Panc1 (cell line): ENCODE results near the gene C13orf46. TPM values are rescaled to one million over a fixed set of nuclear protein-coding genes. Genes with fewer than 3 reads are reported as not detected.

Experiments
- ATAC-seq: fragments of 200-7000 bp; cut with Tn5 transposase; 2 replicates; pipeline ENCODE4 v1.9.1; 2020; ENCODE audit warnings: mild to moderate bottlenecking, moderate library complexity
- BruUV-seq: library from RNA; stranded (reverse); fragments of 400-500 nt; replicated peaks from 2 replicates; lab custom pipeline; 2021; lab: Mats Ljungman, UMichigan
- CTCF ChIA-PET: fragments of 300-600 bp; sonication (Branson Sonifier 250); formaldehyde crosslinking; loops from one replicate; lab custom pipeline; 2022; ENCODE audit warnings: antibody characterized with exemption; lab: Charles Lee
- POLR2A ChIA-PET: fragments of 300-600 bp; sonication (Branson Sonifier 250); formaldehyde crosslinking; loops from one replicate; lab custom pipeline; 2022; ENCODE audit warnings: antibody characterized with exemption; lab: Charles Lee
- DNase-seq: peaks from one replicate; pipeline ENCODE4 v3.0.0-alpha.2; 2010; ENCODE audit warnings: low read depth, low spot score
- H3K27ac ChIP-seq: 2 replicates; pipeline ENCODE4 v1.5.1; 2011; ENCODE audit warnings: mild to moderate bottlenecking, low read length, inconsistent platforms
- H3K27me3 ChIP-seq: fragments of 200-500 bp; sonication (Bioruptor generic); 2 replicates; pipeline ENCODE4 v1.6.0; 2014; ENCODE audit warnings: low read length, inconsistent platforms; ENCODE audit not compliant: control insufficient read depth, insufficient read depth
- H3K36me3 ChIP-seq: fragments of 200-500 bp; sonication (Bioruptor generic); 2 replicates; pipeline ENCODE4 v1.5.1; 2014; ENCODE audit warnings: inconsistent platforms, mild to moderate bottlenecking, low read length, moderate library complexity; ENCODE audit not compliant: control insufficient read depth, insufficient read depth
- H3K4me1 ChIP-seq: 2 replicates; pipeline ENCODE4 v1.5.1; 2011; ENCODE audit warnings: inconsistent platforms, mild to moderate bottlenecking, low read length, moderate library complexity; ENCODE audit not compliant: control insufficient read depth, insufficient read depth
- H3K4me3 ChIP-seq, 2 experiments: 2 replicates each; pipeline ENCODE4 v1.5.1; 2011 to 2012; ENCODE audit warnings: low read depth in 2 of 2, low read length in 2 of 2, mild to moderate bottlenecking in 2 of 2, inconsistent platforms in 1 of 2, moderate library complexity in 1 of 2
- H3K9me3 ChIP-seq: fragments of 200-500 bp; sonication (Bioruptor generic); 2 replicates; pipeline ENCODE4 v1.5.1; 2014; ENCODE audit warnings: low read depth, mild to moderate bottlenecking, inconsistent platforms, low read length, moderate library complexity; ENCODE audit not compliant: control insufficient read depth, insufficient read depth
- POLR2AphosphoS5 ChIP-seq: IDR thresholded peaks from 2 replicates; pipeline ENCODE4 v1.6.1; 2012; ENCODE audit warnings: mild to moderate bottlenecking, low read depth, low read length, moderate library complexity
- SIN3A ChIP-seq: IDR thresholded peaks from 2 replicates; pipeline ENCODE4 v1.6.1; 2012; ENCODE audit warnings: low read depth, mild to moderate bottlenecking, low read length, moderate library complexity, borderline replicate concordance; ENCODE audit not compliant: insufficient read depth
- TCF7L2 ChIP-seq: IDR thresholded peaks from 2 replicates; pipeline ENCODE4 v1.6.1; 2011; ENCODE audit warnings: mild to moderate bottlenecking, low read depth, low read length, inconsistent platforms
- in situ Hi-C: cut with HindIII; loops from 2 replicates; pipeline ENCODE4 v1.10.0; 2016; ENCODE audit warnings: low sequenced_read_pairs, low pct_unique_long_range_greater_than_20kb
- intact Hi-C: fragments of 100-400 bp; cut with micrococcal nuclease; formaldehyde crosslinking; loops from one replicate; pipeline ENCODE4 v1.10.0; 2022; ENCODE audit not compliant: unreplicated experiment
- total RNA-seq: library from RNA; stranded (reverse); gene quantifications from one replicate; pipeline ENCODE4 v1.2.1, GENCODE V29; 2021; ENCODE audit not compliant: unreplicated experiment
- TF ChIP-seq, protein P1 (sequence below), 2 experiments: IDR thresholded peaks; 2 replicates each; pipeline ENCODE4 v1.6.1; 2011 to 2012; ENCODE audit warnings: low read depth in 2 of 2, control low read depth in 1 of 2, low read length in 1 of 2, mild to moderate bottlenecking in 1 of 2, moderate library complexity in 1 of 2; ENCODE audit not compliant: insufficient read depth in 1 of 2
- TF ChIP-seq, protein P2 (sequence below): fragments of 450-650 bp; IDR thresholded peaks from 2 replicates; pipeline ENCODE4 v1.5.1; 2017; ENCODE audit warnings: mild to moderate bottlenecking

The C13orf46 gene
- total RNA-seq, 1 experiment from 2014 or later: 2.6 TPM

DNA sequence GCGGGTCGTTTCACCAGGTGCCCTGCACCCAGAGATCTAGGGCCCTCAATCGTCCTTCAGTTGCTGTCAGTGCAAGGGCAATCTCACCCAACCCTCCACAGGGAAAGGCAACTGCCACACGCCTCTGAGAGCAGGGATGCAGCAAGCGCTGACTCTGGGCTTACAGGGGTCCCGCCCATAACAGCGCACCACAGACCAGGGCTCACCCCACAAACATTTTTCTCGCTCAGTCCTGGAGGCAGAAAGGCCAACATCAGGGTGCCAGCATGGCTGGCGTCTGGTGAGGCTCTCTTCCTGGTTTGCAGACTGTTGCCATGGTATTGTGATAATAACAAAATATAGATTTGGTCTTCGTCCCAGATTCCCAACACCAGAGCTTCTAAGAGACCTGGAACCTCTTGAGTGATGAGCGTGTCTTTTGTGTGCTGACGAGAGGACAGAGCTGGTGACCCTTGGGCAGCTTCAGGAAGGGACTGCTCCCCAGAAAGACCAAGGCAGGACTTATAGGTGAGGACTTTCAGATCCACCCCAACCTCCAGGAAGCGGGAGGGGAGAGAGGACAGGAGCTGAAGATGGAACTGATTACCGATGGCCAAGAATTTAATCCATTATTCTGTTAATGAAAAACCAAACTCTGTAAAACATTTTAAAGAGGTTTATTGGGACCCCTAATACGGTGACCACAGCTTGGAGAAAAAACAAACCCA, 51.3 kb downstream of the C13orf46 start:
- Histone ChIP-seq H3K4me1 (no peaks in the 10 kb centered on the region), H3K27ac (no peak overlapping the region), H3K27me3 (no peaks in the 10 kb centered on the region), H3K9me3 (no peaks in the 10 kb centered on the region; the same call in 1 of the 2 replicates), H3K36me3 (no peaks in the 10 kb centered on the region), H3K4me3 (no peak overlapping the region)
- CTCF ChIA-PET: no interaction called here
- no TSS peak for BruUV-seq
- DNase-seq (no peak), ATAC-seq (no peak)
- POLR2A ChIA-PET: no interaction called here
- in situ Hi-C loops (no loop called here), intact Hi-C loops (no loop called here)
- TF ChIP-seq TCF7L2 (no peak), SIN3A (no peak), POLR2AphosphoS5 (no peak)
- TF ChIP-seq, protein P1, sequence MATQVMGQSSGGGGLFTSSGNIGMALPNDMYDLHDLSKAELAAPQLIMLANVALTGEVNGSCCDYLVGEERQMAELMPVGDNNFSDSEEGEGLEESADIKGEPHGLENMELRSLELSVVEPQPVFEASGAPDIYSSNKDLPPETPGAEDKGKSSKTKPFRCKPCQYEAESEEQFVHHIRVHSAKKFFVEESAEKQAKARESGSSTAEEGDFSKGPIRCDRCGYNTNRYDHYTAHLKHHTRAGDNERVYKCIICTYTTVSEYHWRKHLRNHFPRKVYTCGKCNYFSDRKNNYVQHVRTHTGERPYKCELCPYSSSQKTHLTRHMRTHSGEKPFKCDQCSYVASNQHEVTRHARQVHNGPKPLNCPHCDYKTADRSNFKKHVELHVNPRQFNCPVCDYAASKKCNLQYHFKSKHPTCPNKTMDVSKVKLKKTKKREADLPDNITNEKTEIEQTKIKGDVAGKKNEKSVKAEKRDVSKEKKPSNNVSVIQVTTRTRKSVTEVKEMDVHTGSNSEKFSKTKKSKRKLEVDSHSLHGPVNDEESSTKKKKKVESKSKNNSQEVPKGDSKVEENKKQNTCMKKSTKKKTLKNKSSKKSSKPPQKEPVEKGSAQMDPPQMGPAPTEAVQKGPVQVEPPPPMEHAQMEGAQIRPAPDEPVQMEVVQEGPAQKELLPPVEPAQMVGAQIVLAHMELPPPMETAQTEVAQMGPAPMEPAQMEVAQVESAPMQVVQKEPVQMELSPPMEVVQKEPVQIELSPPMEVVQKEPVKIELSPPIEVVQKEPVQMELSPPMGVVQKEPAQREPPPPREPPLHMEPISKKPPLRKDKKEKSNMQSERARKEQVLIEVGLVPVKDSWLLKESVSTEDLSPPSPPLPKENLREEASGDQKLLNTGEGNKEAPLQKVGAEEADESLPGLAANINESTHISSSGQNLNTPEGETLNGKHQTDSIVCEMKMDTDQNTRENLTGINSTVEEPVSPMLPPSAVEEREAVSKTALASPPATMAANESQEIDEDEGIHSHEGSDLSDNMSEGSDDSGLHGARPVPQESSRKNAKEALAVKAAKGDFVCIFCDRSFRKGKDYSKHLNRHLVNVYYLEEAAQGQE (IDR thresholded peaks at IDR 0.05; ENCODE audit: insufficient read depth in 1 of 2, low read depth in 2 of 2, low read length in 1 of 2): no peak
- TF ChIP-seq, protein P2, sequence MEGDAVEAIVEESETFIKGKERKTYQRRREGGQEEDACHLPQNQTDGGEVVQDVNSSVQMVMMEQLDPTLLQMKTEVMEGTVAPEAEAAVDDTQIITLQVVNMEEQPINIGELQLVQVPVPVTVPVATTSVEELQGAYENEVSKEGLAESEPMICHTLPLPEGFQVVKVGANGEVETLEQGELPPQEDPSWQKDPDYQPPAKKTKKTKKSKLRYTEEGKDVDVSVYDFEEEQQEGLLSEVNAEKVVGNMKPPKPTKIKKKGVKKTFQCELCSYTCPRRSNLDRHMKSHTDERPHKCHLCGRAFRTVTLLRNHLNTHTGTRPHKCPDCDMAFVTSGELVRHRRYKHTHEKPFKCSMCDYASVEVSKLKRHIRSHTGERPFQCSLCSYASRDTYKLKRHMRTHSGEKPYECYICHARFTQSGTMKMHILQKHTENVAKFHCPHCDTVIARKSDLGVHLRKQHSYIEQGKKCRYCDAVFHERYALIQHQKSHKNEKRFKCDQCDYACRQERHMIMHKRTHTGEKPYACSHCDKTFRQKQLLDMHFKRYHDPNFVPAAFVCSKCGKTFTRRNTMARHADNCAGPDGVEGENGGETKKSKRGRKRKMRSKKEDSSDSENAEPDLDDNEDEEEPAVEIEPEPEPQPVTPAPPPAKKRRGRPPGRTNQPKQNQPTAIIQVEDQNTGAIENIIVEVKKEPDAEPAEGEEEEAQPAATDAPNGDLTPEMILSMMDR: no peak

DNA sequence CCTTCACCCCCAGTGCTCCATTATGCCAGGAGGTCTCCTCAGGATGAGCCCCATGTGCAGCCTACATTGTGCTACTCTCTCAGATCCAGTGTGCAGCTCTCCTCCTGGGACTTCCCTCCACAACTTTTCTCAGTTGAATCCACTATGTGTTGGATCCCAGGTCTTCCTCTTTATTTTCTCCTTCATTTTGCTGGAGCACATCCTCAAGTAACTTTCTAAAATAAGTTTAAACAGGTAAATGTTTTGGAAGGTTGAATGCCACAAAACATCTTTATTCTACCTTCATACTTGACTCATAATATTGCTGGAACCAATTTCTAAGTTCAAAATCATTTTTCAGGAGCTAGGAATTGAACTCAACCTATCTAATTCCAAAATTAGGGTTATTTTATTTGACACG, 52.1 kb downstream of the C13orf46 start:
- in situ Hi-C loops: no loop called here
- H3K27ac ChIP-seq: no peak overlapping the region
- intact Hi-C loops: no loop called here
- no peak overlapping the region for H3K4me3 ChIP-seq
- ChIA-PET POLR2A (no interaction called here), CTCF (no interaction called here)
- no peaks in the 10 kb centered on the region for H3K27me3 ChIP-seq
- BruUV-seq: no TSS peak
- ATAC-seq (no peak), DNase-seq (no peak)
- H3K36me3 ChIP-seq: no peaks in the 10 kb centered on the region
- H3K9me3 ChIP-seq: no peaks in the 10 kb centered on the region; the same call in 1 of the 2 replicates
- no peaks in the 10 kb centered on the region for H3K4me1 ChIP-seq
- TF ChIP-seq, protein P1 (IDR thresholded peaks at IDR 0.05; ENCODE audit: insufficient read depth in 1 of 2, low read depth in 2 of 2, low read length in 1 of 2): no peak
- TF ChIP-seq TCF7L2: no peak
- TF ChIP-seq, protein P2: no peak
- no peak for TF ChIP-seq SIN3A
- no peak for TF ChIP-seq POLR2AphosphoS5
